Neuronal stem cell (in vitro differentiated cells): ENCODE data around the gene PIAS1.
A peak's percentile ranks its signal among the peaks of the same experiment; 100 is the strongest.
"Not testable (repeated sequence)": the region's sequence is repeated elsewhere in the genome, so short reads cannot be mapped to it uniquely, and the experiment has no call there.

ENCODE experiments used
- DNase-seq: peaks from one replicate; pipeline ENCODE4 v3.0.0-alpha.2; 2013; ENCODE audit warnings: low spot score
- H2AFZ ChIP-seq: one replicate; pipeline ENCODE4 v1.6.1; 2013; ENCODE audit warnings: mild to moderate bottlenecking, low read length, inconsistent platforms
- H2AK5ac ChIP-seq: 2 replicates; pipeline ENCODE4 v1.6.1; 2013; ENCODE audit warnings: low read depth, mild to moderate bottlenecking, inconsistent platforms, low read length, moderate library complexity, mixed read lengths
- H2BK120ac ChIP-seq: 2 replicates; pipeline ENCODE4 v1.6.1; 2013; ENCODE audit warnings: low read depth, mild to moderate bottlenecking, inconsistent platforms, low read length, moderate library complexity, mixed read lengths
- H2BK12ac ChIP-seq: one replicate; pipeline ENCODE4 v1.6.1; 2013; ENCODE audit warnings: low read length, inconsistent platforms
- H2BK15ac ChIP-seq: 2 replicates; pipeline ENCODE4 v1.6.1; 2013; ENCODE audit warnings: mild to moderate bottlenecking, low read length, inconsistent platforms, mixed read lengths
- H2BK5ac ChIP-seq: one replicate; pipeline ENCODE4 v1.6.1; 2013; ENCODE audit warnings: inconsistent platforms, mild to moderate bottlenecking, low read length, moderate library complexity
- H3K14ac ChIP-seq: one replicate; pipeline ENCODE4 v1.6.1; 2013; ENCODE audit warnings: low read length, inconsistent platforms
- H3K18ac ChIP-seq: 2 replicates; pipeline ENCODE4 v1.6.1; 2013; ENCODE audit warnings: low read length, inconsistent platforms
- H3K23ac ChIP-seq: 2 replicates; pipeline ENCODE4 v1.6.1; 2013; ENCODE audit warnings: low read depth, mild to moderate bottlenecking, mixed read lengths, low read length, inconsistent platforms; ENCODE audit not compliant: poor library complexity
- H3K27ac ChIP-seq: replicated peaks from 3 replicates; pipeline ENCODE4 v1.5.1; 2013; ENCODE audit warnings: low read length, inconsistent platforms
- H3K27me3 ChIP-seq, 3 experiments: 2 replicates each; pipeline ENCODE4 v1.6.1; 2013; ENCODE audit warnings: low read length in 3 of 3, mild to moderate bottlenecking in 2 of 3, inconsistent platforms in 1 of 3, low read depth in 1 of 3, mixed read lengths in 1 of 3, moderate library complexity in 1 of 3; ENCODE audit not compliant: control insufficient read depth in 3 of 3, insufficient read depth in 3 of 3
- H3K36me3 ChIP-seq, 2 donors: replicated peaks in 1 of 2; 2 replicates each; pipeline ENCODE4 v1.6.1; 2013; ENCODE audit warnings: low read length in 2 of 2; ENCODE audit not compliant: control insufficient read depth in 2 of 2, insufficient read depth in 2 of 2
- H3K4ac ChIP-seq: 2 replicates; pipeline ENCODE4 v1.6.1; 2013; ENCODE audit warnings: inconsistent platforms, mild to moderate bottlenecking, low read length, moderate library complexity
- H3K4me1 ChIP-seq, 2 donors: 1 replicate in 1 of 2; 2 replicates in 1 of 2; pipeline ENCODE4 v1.6.1; 2013; ENCODE audit warnings: low read length in 2 of 2, low read depth in 1 of 2; ENCODE audit not compliant: control insufficient read depth in 2 of 2, insufficient read depth in 1 of 2
- H3K4me2 ChIP-seq: one replicate; pipeline ENCODE4 v1.6.1; 2013; ENCODE audit warnings: mild to moderate bottlenecking, low read length, inconsistent platforms; ENCODE audit not compliant: insufficient read depth, poor library complexity, severe bottlenecking
- H3K4me3 ChIP-seq, 2 donors: 2 replicates each; pipeline ENCODE4 v1.5.1; 2013; ENCODE audit warnings: low read length in 2 of 2, mild to moderate bottlenecking in 2 of 2, inconsistent platforms in 1 of 2, moderate library complexity in 1 of 2
- H3K79me1 ChIP-seq: one replicate; pipeline ENCODE4 v1.6.1; 2013; ENCODE audit warnings: low read depth, mild to moderate bottlenecking, inconsistent platforms, low read length, moderate library complexity
- H3K9ac ChIP-seq: one replicate; pipeline ENCODE4 v1.6.1; 2013; ENCODE audit warnings: mild to moderate bottlenecking, low read depth, low read length, inconsistent platforms; ENCODE audit not compliant: poor library complexity
- H3K9me3 ChIP-seq, 2 donors: replicated peaks in 1 of 2; 2 replicates each; pipeline versions ENCODE3 to v1.6.1; 2013; ENCODE audit warnings: low read length in 2 of 2, mild to moderate bottlenecking in 2 of 2, inconsistent platforms in 1 of 2, low read depth in 1 of 2, mixed read lengths in 1 of 2, moderate library complexity in 1 of 2; ENCODE audit not compliant: control insufficient read depth in 2 of 2, insufficient read depth in 1 of 2
- H4K8ac ChIP-seq: one replicate; pipeline ENCODE4 v1.6.1; 2013; ENCODE audit warnings: low read depth, mild to moderate bottlenecking, inconsistent platforms, low read length, moderate library complexity
- H4K91ac ChIP-seq: one replicate; pipeline ENCODE4 v1.6.1; 2013; ENCODE audit warnings: low read length, low read depth, mild to moderate bottlenecking, inconsistent platforms; ENCODE audit not compliant: poor library complexity
- WGBS, 2 donors: extraction: QIAGEN DNeasy Blood & Tissue Kit; methylation state at CpG; one replicate each; pipeline ENCODE4 v1.1.7; 2013; ENCODE audit warnings: missing lambda C conversion rate in 2 of 2, mixed read lengths in 1 of 2; ENCODE audit not compliant: insufficient read length in 2 of 2, insufficient replicate concordance in 1 of 2; ENCODE audit errors: extremely low coverage in 2 of 2; 5-methylcytosine and 5-hydroxymethylcytosine counted together

Gene PIAS1

GRCh38 chr15:68201153-68201878, 147.2 kb downstream of the PIAS1 start:
- peak overlapping the region; percentile 26 for H2BK12ac ChIP-seq
- H2AFZ ChIP-seq = no peak overlapping the region
- no peak overlapping the region for H3K9ac ChIP-seq
- H3K27ac ChIP-seq = no peak overlapping the region
- H3K23ac ChIP-seq = no peak overlapping the region
- H3K18ac ChIP-seq = peak overlapping the region; percentile 18
- peaks cover 5 to 37% of the 10 kb centered on the region in 2 donors for H3K4me1 ChIP-seq
- H2BK15ac ChIP-seq = peak overlapping the region; percentile 6
- H3K79me1 ChIP-seq = peaks cover 4% of the 10 kb centered on the region
- H2BK5ac ChIP-seq = peak overlapping the region; percentile 59
- H3K14ac ChIP-seq = no peak overlapping the region
- WGBS, 2 donors = no CpG with 5 or more reads among the region's 7 CpGs
- no peak for DNase-seq
- no peak overlapping the region for H2AK5ac ChIP-seq
- no peak overlapping the region for H2BK120ac ChIP-seq
- H3K4me2 ChIP-seq = no peak overlapping the region
- no peak overlapping the region for H3K4ac ChIP-seq
- H3K36me3 ChIP-seq = peaks cover 2 to 29% of the 10 kb centered on the region in 2 donors
- H3K27me3 ChIP-seq = no peaks in the 10 kb centered on the region
- no peaks in the 10 kb centered on the region for H3K9me3 ChIP-seq
- H4K8ac ChIP-seq = no peak overlapping the region
- H3K4me3 ChIP-seq = no peak overlapping the region
- no peak overlapping the region for H4K91ac ChIP-seq

- peak; percentile 21 for DNase-seq
- Histone ChIP-seq H3K27me3 (no peaks in the 10 kb centered on the region), H2BK5ac (no peak overlapping the region), H4K91ac (no peak overlapping the region), H3K4me3 (no peak overlapping the region), H3K27ac (no peak overlapping the region), H2AFZ (no peak overlapping the region), H3K79me1 (peaks cover 5% of the 10 kb centered on the region), H2AK5ac (no peak overlapping the region), H2BK120ac (no peak overlapping the region), H3K4me2 (no peak overlapping the region), H3K9ac (no peak overlapping the region), H3K23ac (no peak overlapping the region), H3K9me3 (no peaks in the 10 kb centered on the region), H2BK12ac (no peak overlapping the region), H3K4me1 (peaks cover 5 to 39% of the 10 kb centered on the region in 2 donors), H3K18ac (no peak overlapping the region), H3K36me3 (peaks cover 2 to 28% of the 10 kb centered on the region in 2 donors), H3K14ac (no peak overlapping the region), H4K8ac (no peak overlapping the region), H2BK15ac (no peak overlapping the region), H3K4ac (no peak overlapping the region)
- WGBS, 2 donors = no CpG with 5 or more reads among the region's 3 CpGs
These were observed 147.8 kb downstream of the PIAS1 start for GRCh38 chr15:68201879-68202261.

DNA sequence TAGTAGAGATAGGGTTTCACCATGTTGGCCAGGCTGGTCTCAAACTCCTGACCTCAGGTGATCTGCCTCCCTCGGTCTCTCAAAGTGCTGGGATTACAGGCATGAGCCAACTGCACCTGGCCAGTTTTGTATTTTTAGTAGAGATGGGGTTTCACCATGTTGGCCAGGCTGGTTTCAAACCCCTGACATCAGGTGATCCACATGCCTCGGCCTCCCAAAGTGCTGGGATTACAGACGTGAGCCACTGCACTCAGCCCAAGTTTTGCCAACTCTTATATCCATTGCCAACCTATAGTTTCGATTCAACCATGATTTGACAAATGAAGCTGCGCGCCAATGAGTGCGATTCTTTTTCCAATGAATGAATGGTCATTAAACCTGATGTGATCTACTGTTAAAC, 148.9 kb downstream of the PIAS1 start:
- not testable (repeated sequence) for H3K9ac ChIP-seq, H3K4ac ChIP-seq, H3K9me3 ChIP-seq, H2AFZ ChIP-seq, DNase-seq, H2BK12ac ChIP-seq, H4K91ac ChIP-seq, H2BK15ac ChIP-seq, H3K79me1 ChIP-seq, H2BK5ac ChIP-seq, H3K27me3 ChIP-seq, H3K23ac ChIP-seq, H3K14ac ChIP-seq, H3K4me2 ChIP-seq, H4K8ac ChIP-seq, H2BK120ac ChIP-seq, H3K27ac ChIP-seq, H3K18ac ChIP-seq, H2AK5ac ChIP-seq, H3K4me3 ChIP-seq
- Histone ChIP-seq H3K36me3 (peaks cover 0 to 27% of the 10 kb centered on the region in 2 donors), H3K4me1 (peaks cover 5 to 40% of the 10 kb centered on the region in 2 donors)
- no CpG with 5 or more reads among the region's 7 CpGs for WGBS, 2 donors

DNA sequence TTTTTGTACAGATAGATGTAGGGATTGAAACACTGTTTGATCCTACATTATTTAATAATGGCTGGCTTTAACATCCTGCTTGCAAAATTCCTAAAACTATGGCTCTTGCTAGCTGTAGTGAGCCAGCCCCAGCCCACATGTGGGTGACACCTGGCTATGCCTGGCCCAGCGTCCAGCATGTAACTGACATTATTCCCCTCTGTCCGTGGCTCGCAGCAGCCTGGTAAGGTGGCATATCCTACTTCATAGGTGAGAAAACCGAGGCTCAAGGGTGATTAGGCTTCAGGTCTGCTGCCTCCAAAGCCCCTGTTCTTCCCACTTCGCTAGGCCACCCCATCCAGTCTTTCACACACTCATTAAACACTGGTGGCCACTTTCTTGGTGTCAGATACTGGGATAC, 149.4 kb downstream of the PIAS1 start:
- Histone ChIP-seq H3K36me3 (peaks cover 3 to 29% of the 10 kb centered on the region in 2 donors), H3K27ac (no peak overlapping the region), H3K23ac (no peak overlapping the region), H2BK5ac (no peak overlapping the region), H3K4me3 (no peak overlapping the region), H2BK12ac (no peak overlapping the region), H4K91ac (no peak overlapping the region), H2AK5ac (no peak overlapping the region), H2AFZ (no peak overlapping the region), H2BK120ac (no peak overlapping the region), H3K4me2 (no peak overlapping the region), H3K79me1 (peaks cover 10% of the 10 kb centered on the region), H4K8ac (no peak overlapping the region), H3K14ac (no peak overlapping the region), H2BK15ac (no peak overlapping the region), H3K18ac (no peak overlapping the region), H3K9ac (no peak overlapping the region), H3K4ac (no peak overlapping the region), H3K9me3 (no peaks in the 10 kb centered on the region), H3K4me1 (peaks cover 5 to 40% of the 10 kb centered on the region in 2 donors), H3K27me3 (no peaks in the 10 kb centered on the region)
- DNase-seq = no peak
- WGBS, 2 donors = no CpG with 5 or more reads among the region's 5 CpGs
